HL-60/S4 treated with phorbol 12-myristate 13-acetate at 8.2 ng/mL for 4 days and 3 days (cell line): Measurements from ENCODE around the gene SIGLEC6.

ENCODE experiments used
- in situ Hi-C: fragments of 300-500 bp; cut with MboI; formaldehyde crosslinking; loops from 2 replicates; pipeline ENCODE4 v1.15.0; 2022; ENCODE audit warnings: low sequenced_read_pairs

The SIGLEC6 gene

DNA sequence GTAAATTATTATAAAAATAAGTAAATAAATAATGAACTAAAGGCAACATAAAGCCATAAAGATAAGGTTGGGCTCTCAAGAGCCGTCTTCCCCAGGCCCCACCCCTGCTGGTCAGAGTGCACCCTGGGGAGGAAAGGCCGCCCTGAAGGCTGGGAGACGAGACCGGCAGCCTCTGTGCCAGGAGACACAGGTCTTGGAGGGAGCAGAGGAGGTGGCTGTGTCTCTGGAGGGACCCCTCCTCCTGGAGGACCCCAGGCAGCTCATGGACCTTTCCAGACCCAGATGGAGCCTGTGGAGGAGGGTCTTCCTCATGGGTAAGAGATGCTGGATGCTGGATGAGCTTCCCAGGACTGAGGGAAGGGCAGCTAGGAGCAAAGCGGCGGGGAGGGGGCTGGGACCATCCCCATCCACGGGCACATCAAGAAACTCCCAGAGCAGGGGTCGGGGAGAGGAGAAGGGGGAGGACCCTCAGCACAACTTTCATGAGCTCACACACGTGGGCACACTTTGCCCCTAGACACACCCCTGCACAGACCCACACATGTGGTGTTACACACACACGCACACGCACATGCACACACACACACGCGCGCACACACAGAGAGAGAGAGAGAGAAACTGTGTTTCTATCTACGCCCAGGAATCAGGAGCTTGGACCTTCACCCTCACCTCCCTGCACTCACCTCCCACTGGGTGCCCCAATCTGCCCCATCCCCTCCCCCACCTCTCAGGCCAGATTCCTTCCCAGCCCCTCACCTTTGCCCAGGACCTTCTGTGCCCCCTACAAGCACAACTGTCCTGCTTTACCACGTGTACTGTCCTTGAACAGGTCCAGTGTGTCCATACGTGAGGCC is 52.9 kb downstream of the SIGLEC6 start, which contains the start of gene CEACAM18:
Gene CEACAM18, plus strand, starts transcription at position 159 of the 854 bp plus-strand sequence.
- in situ Hi-C loops: no loop called here

DNA sequence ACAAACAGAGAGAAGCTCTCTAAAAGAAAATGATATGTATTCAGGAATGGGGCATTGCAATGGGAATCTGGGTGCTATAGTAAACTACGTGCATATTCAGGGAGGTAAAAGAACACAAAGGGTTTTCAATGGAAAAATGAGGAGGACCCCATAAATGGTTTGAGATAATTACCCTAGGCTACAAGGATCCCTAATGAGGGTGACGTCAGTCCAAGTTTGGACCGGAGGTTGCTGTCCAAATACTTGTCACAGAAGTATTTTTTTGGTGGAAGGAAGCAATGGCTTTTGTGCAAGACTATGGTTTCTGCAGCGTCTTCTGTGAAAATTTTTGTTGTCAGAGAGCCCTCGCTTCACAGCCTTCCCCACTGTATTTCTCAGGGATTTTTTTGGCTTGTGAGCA is 54.1 kb downstream of the SIGLEC6 start:
- in situ Hi-C loops: no loop called here

DNA sequence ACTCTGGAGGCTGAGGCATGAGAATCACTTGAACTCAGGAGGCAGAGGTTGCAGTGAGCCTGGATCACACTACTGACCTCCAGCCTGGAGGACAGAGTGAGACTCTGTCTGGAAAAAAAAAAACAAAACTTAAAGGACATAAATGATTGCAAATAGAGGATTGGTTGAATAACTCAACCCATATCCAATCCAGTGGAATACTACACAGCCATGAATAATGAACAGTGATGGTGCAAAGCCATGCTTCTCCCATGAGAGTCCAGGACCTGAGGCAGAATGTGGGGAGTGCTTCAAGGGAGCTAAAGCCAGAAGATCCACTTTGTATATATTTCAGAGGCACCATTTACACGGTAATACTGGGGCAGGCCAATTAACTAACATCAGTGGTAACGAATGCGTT is 55.3 kb downstream of the SIGLEC6 start:
- in situ Hi-C loops: no loop called here

DNA sequence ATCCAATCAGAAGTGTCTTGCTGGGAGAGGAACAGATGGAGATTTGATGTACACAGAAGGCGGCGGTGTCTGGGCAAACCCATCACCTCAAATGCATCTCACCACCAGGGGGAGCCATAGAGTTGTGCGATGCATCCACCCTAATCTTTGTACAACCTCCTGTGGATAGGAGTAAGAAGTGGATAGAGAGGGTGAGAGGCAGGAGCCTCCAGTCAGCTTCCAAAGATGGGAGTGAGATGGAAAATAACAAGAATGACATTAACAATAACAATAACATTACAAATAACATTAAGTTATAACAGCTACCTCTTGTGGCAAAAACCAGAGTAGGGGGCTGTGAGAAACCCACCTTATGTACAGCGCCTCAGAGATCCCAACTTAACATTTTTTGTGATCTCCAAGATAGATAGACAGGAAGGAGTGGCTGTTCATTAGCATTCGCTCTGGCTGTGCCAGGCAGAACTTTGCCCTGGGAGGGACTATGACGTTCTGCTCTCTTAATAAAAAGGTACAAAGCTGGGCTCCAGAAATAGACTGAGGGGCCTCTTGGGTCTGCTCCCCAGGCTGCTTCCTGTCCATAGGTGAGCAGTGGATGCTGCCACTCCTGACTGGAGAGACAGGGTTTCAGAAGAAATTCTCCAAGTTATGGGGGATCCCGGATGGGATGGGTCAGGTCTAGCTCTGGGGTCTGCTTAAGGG is 58.3 kb downstream of the SIGLEC6 start:
- in situ Hi-C loops: no loop called here

DNA sequence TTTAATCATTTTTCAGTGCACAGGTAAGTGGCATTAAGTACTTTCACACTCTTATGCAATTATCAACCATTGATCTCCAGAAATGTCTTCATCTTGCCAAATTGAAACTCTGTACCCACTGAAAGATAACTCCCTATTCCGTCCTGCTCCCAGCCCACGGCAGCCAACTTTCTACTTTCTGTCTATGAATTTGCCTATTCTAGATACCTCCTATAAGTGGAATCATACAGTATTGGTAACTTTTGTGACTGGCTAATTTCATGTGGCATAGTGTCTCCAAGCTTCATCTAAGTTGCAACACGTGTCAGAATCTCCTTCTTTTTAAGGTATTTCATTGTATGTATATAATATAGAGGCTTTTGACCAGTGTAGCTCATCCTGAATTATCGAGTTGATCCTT is 58.9 kb downstream of the SIGLEC6 start:
- in situ Hi-C loops: no loop called here

DNA sequence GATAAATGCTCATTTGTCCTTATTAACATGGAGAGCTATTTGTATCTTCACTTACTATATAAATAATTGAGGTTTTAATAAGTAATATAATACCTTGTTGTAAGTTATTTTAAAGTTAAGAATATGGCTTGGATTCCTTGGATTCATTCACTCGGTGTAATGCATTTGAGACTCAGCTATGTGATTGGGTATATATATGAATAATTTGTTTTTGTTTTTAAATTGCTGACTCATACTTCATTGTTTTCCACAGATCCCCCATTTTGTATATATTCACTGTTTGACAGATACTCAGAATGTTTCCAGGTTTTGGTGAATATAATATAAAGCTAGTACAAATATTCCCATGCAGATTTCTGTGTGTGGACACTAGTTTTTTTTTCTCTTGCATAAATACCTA is 59.9 kb downstream of the SIGLEC6 start:
- in situ Hi-C loops: no loop called here

DNA sequence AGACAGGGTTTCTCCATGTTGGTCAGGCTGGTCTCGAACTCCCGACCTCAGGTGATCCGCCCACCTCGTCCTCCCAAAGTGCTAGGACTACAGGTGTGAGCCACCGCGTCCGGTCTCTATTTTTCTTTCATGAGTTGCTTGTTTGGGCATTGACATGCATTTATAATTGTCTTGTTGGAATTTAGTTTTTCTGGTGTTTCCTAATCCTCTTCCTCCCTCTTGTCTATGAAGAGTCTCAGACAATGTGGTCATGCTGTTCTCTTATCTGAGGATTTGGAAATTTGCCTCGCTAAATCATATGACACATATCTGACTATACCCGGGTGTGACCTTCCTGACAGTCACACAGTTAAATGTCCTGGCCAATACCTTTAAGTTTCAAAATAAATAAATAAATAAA is 60.5 kb downstream of the SIGLEC6 start:
- in situ Hi-C loops: no loop called here

DNA sequence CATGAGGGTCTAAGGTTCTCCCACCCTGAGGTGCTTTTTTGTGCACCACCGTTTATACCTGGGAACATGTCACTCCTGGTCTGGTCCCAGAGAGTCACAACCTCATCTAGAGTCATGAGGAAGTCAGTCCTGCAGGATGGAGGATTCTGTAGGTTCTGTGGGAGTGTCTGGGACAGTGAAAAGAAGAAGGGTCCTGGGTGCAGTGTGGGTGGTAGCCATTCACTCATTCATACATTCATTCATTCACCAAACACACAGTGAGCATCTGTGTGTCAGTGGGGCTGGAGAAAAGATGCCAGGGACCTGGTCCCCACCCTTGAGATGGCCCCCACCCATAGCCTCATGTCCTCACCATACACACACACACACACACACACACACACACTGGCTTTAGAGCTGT is 61.8 kb downstream of the SIGLEC6 start:
- in situ Hi-C loops: no loop called here

DNA sequence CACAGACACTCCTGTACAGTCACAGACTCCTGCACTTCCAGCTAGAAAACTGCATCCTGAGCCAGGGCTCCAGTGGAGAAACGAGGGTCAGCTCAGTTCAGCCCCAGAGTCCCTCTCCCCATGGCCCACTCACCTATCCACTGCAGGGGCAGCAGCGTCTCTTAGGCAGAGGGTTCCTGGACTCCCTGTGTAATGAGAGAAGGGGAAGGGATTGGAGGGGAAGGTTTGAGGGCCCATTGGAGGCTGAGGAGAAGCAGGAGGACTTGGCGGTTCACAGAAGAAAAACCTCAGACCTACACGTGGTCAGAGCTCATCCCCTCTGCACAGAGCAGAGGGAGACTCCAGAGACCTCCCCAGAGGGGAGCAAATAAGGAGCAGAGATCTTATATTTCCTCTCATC is 62.3 kb downstream of the SIGLEC6 start:
- in situ Hi-C loops: no loop called here

DNA sequence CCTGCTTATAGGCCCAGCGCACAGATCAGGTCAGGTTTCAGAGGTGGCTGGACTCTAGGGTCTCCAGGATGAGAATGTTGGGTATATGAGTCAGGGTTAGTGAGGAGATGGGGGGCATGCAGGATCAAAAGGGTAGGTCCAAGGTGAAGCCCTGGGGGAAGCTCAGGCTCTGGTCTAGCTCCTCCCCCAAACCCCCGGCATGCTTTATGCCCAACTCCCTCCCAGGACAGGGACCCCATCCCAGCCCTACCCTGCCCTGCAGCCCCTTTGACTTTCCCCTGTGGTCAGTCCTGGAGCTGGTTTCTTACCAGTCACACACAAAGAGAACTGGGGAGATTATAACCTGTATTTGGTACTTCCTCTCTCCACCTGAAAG is 62.9 kb downstream of the SIGLEC6 start:
- in situ Hi-C loops: no loop called here

DNA sequence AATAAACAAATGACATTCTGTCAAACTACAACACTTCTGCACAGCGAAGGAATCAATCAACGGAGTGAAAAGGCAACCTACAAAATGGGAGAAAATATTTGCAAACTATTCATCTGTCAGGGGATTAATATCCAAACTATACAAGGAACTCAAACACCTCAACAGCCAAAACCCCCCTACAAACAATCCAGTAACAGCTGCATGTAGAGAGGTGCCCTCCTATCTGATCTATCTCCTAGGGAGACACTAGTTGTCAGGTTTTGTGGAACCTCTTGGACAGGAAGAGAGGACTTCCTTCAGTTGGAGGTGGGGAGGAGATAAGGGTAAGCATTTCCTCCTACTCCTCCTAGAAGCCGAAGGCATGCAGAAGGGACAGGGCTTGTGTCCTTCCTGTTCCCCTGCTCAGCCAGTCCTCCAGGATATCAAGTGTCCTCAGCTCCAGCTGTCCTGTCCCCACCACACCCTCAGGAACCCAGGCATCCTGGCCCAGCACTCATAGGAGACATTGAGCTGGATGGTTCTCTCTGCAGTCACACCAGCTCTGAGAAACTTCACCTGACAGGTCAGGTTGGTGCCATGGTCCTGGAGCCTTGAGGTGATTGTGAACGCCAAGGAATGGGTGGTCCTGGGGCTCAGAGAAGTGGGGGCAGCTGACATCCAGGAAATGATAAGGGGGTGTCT is 63.5 kb downstream of the SIGLEC6 start:
- in situ Hi-C loops: no loop called here
